SU-DHL-6 (cell line): ENCODE results near the gene RPL32.

ENCODE experiments used
- EZH2phosphoT487 ChIP-seq: fragments of 200-600 bp; sonication (generic), shearing (Covaris generic); conservative IDR thresholded peaks from 2 replicates; pipeline ENCODE4 v1.6.1; 2018; ENCODE audit warnings: mild to moderate bottlenecking, antibody characterized with exemption, low read length, moderate library complexity, mixed read lengths
- TF ChIP-seq, protein P1 (sequence below): fragments of 200-600 bp; sonication (generic); IDR thresholded peaks from one replicate; pipeline ENCODE4 v1.5.1; 2017; ENCODE audit warnings: antibody characterized with exemption, mild to moderate bottlenecking, low read length, moderate library complexity; ENCODE audit not compliant: insufficient read depth, poor library complexity, severe bottlenecking

DNA sequence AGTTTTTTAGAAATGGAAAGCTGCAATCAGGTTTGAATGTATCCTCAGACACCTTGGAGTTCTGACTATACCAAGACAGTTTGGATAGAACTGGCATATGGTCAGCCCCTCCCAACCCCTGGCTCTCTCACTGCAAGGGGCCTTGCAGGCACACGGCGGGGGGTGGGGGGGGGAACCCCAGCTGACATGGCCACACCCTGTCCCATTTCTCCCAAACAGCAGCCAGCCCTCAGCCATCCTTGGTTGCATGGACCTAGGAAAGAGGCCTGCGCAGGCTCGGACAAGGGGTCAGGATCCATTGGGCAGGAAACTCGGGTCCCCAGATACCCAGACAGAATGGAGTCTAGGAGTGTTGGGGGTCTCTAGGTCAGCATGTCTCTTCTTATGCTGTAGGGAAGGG lies 30.4 kb downstream of the RPL32 start:
- TF ChIP-seq, protein P1, sequence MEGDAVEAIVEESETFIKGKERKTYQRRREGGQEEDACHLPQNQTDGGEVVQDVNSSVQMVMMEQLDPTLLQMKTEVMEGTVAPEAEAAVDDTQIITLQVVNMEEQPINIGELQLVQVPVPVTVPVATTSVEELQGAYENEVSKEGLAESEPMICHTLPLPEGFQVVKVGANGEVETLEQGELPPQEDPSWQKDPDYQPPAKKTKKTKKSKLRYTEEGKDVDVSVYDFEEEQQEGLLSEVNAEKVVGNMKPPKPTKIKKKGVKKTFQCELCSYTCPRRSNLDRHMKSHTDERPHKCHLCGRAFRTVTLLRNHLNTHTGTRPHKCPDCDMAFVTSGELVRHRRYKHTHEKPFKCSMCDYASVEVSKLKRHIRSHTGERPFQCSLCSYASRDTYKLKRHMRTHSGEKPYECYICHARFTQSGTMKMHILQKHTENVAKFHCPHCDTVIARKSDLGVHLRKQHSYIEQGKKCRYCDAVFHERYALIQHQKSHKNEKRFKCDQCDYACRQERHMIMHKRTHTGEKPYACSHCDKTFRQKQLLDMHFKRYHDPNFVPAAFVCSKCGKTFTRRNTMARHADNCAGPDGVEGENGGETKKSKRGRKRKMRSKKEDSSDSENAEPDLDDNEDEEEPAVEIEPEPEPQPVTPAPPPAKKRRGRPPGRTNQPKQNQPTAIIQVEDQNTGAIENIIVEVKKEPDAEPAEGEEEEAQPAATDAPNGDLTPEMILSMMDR = no peak
- no peak for TF ChIP-seq EZH2phosphoT487
